Activated CD4-positive, alpha-beta T cell treated with anti-CD3 and anti-CD28 coated beads, Interleukin-2, amount 10 ng/mL, durations not matched to agents 24 days and 14 days (primary cell): Measurements from ENCODE around the gene EBLN1. TPM values are rescaled to one million over a fixed set of nuclear protein-coding genes. Genes with fewer than 3 reads are reported as not detected.

Experiments used
- DNase-seq: peaks from one replicate; pipeline ENCODE4 v3.0.0; 2022
- H3K27ac Mint-ChIP-seq: one replicate; pipeline ENCODE4 v1.8.0; 2022; ENCODE audit warnings: mild to moderate bottlenecking, mixed read lengths
- H3K27me3 Mint-ChIP-seq: one replicate; pipeline ENCODE4 v1.8.0; 2022; ENCODE audit warnings: mixed read lengths
- H3K36me3 Mint-ChIP-seq: one replicate; pipeline ENCODE4 v1.8.0; 2022; ENCODE audit warnings: low read depth, mild to moderate bottlenecking, mixed read lengths
- H3K4me1 Mint-ChIP-seq: one replicate; pipeline ENCODE4 v1.8.0; 2021; ENCODE audit warnings: mixed read lengths
- H3K4me3 Mint-ChIP-seq: one replicate; pipeline ENCODE4 v1.8.0; 2022; ENCODE audit warnings: mild to moderate bottlenecking, moderate library complexity, mixed read lengths
- H3K9me3 Mint-ChIP-seq: one replicate; pipeline ENCODE4 v1.8.0; 2021; ENCODE audit warnings: mixed read lengths
- intact Hi-C: fragments of 100-400 bp; cut with micrococcal nuclease; formaldehyde crosslinking; loops from one replicate; pipeline ENCODE4 v1.15.1; 2023
- total RNA-seq: library from RNA; stranded (reverse); gene quantifications from 2 replicates; pipeline ENCODE4 v1.2.3, GENCODE V29; 2022

Gene EBLN1
- not detected in 2 replicates for total RNA-seq

GRCh38 chr10:22217842-22218241 lies at the start of gene EBLN1:
EBLN1 (minus strand) TSS chr10:22218015; CDS start chr10:22209983, 8,032 bp downstream.
- Mint-ChIP-seq H3K36me3 (no peaks in the 10 kb centered on the region), H3K27me3 (peaks cover 2% of the 10 kb centered on the region), H3K27ac (no peak within 1 kb of the TSS), H3K4me3 (no peak within 1 kb of the TSS), H3K9me3 (peaks cover 11% of the 10 kb centered on the region), H3K4me1 (peaks cover 14% of the 10 kb centered on the region)
- intact Hi-C loops: no loop called here
- no peak for DNase-seq

GRCh38 chr10:22265839-22266537 lies 48.2 kb upstream of the EBLN1 start:
- H3K4me3 Mint-ChIP-seq: no peak overlapping the region
- intact Hi-C loops: no loop called here
- peaks cover 2% of the 10 kb centered on the region for H3K4me1 Mint-ChIP-seq
- H3K27ac Mint-ChIP-seq: no peak overlapping the region
- no peaks in the 10 kb centered on the region for H3K36me3 Mint-ChIP-seq
- peaks cover 31% of the 10 kb centered on the region for H3K27me3 Mint-ChIP-seq
- no peak for DNase-seq
- peaks cover 6% of the 10 kb centered on the region for H3K9me3 Mint-ChIP-seq

GRCh38 chr10:22263106-22263505 lies 45.3 kb upstream of the EBLN1 start:
- no peak for DNase-seq
- H3K36me3 Mint-ChIP-seq: no peaks in the 10 kb centered on the region
- H3K9me3 Mint-ChIP-seq: peaks cover 6% of the 10 kb centered on the region
- H3K27ac Mint-ChIP-seq: no peak overlapping the region
- intact Hi-C loops: no loop called here
- peaks cover 32% of the 10 kb centered on the region for H3K27me3 Mint-ChIP-seq
- H3K4me1 Mint-ChIP-seq: peaks cover 3% of the 10 kb centered on the region
- no peak overlapping the region for H3K4me3 Mint-ChIP-seq

GRCh38 chr10:22259280-22259679 lies 41.5 kb upstream of the EBLN1 start:
- peaks cover 29% of the 10 kb centered on the region for H3K27me3 Mint-ChIP-seq
- H3K36me3 Mint-ChIP-seq: no peaks in the 10 kb centered on the region
- intact Hi-C loops: loop anchor here (10.0 kb wide), 2 partner anchors 456 to 726 kb away; partner anchors contain the start of gene PIP4K2A
- peaks cover 3% of the 10 kb centered on the region for H3K4me1 Mint-ChIP-seq
- H3K27ac Mint-ChIP-seq: no peak overlapping the region
- no peak overlapping the region for H3K4me3 Mint-ChIP-seq
- no peaks in the 10 kb centered on the region for H3K9me3 Mint-ChIP-seq
- DNase-seq: peak; percentile 63

GRCh38 chr10:22258471-22258870 lies 40.7 kb upstream of the EBLN1 start:
- no peak overlapping the region for H3K27ac Mint-ChIP-seq
- no peaks in the 10 kb centered on the region for H3K9me3 Mint-ChIP-seq

GRCh38 chr10:22253580-22253882 lies 35.7 kb upstream of the EBLN1 start:
- peak overlapping the region; percentile 91 for H3K4me3 Mint-ChIP-seq
- peak overlapping the region; percentile 95 for H3K27ac Mint-ChIP-seq
- DNase-seq: peak; percentile 81
- H3K4me1 Mint-ChIP-seq: peaks cover 15% of the 10 kb centered on the region
- H3K27me3 Mint-ChIP-seq: peaks cover 23% of the 10 kb centered on the region
- peaks cover 6% of the 10 kb centered on the region for H3K36me3 Mint-ChIP-seq
- intact Hi-C loops: loop anchor here (1.0 to 10.0 kb wide), 8 partner anchors 24 to 756 kb away; partner anchors contain the start of genes DNAJC1, MLLT10 and PIP4K2A
- no peaks in the 10 kb centered on the region for H3K9me3 Mint-ChIP-seq

More at GRCh38 chr10:22258471-22258870, 40.7 kb upstream of the EBLN1 start:
- Mint-ChIP-seq H3K4me3 (no peak overlapping the region), H3K27me3 (peaks cover 31% of the 10 kb centered on the region), H3K36me3 (no peaks in the 10 kb centered on the region), H3K4me1 (peaks cover 5% of the 10 kb centered on the region)
- no peak for DNase-seq
- intact Hi-C loops: loop anchor here (10.0 kb wide), 2 partner anchors 456 to 726 kb away; partner anchors contain the start of gene PIP4K2A

GRCh38 chr10:22252801-22253579 lies 35.2 kb upstream of the EBLN1 start:
- peaks cover 21% of the 10 kb centered on the region for H3K27me3 Mint-ChIP-seq
- intact Hi-C loops: loop anchor here (1.0 to 10.0 kb wide), 9 partner anchors 24 to 756 kb away; partner anchors contain the start of genes COMMD3, DNAJC1, MLLT10 and PIP4K2A
- peaks cover 6% of the 10 kb centered on the region for H3K36me3 Mint-ChIP-seq
- peaks cover 19% of the 10 kb centered on the region for H3K4me1 Mint-ChIP-seq
- peak overlapping the region; percentile 91 for H3K4me3 Mint-ChIP-seq
- H3K9me3 Mint-ChIP-seq: no peaks in the 10 kb centered on the region
- peak; percentile 84 for DNase-seq
- H3K27ac Mint-ChIP-seq: peak overlapping the region; percentile 95

GRCh38 chr10:22252224-22252800 lies 34.5 kb upstream of the EBLN1 start:
- Mint-ChIP-seq H3K36me3 (peaks cover 7% of the 10 kb centered on the region), H3K4me3 (peak overlapping the region; percentile 91), H3K27me3 (peaks cover 18% of the 10 kb centered on the region), H3K27ac (peak overlapping the region; percentile 98), H3K9me3 (peaks cover 2% of the 10 kb centered on the region), H3K4me1 (peaks cover 26% of the 10 kb centered on the region)
- intact Hi-C loops: loop anchor here (1.0 to 10.0 kb wide), 8 partner anchors 64 to 755 kb away; partner anchors contain the start of genes COMMD3, DNAJC1, MLLT10 and PIP4K2A
- DNase-seq: no peak

GRCh38 chr10:22251751-22252223 lies 34.0 kb upstream of the EBLN1 start:
- H3K27ac Mint-ChIP-seq: peak overlapping the region; percentile 98
- peaks cover 31% of the 10 kb centered on the region for H3K4me1 Mint-ChIP-seq
- H3K36me3 Mint-ChIP-seq: peaks cover 9% of the 10 kb centered on the region
- peak overlapping the region; percentile 91 for H3K4me3 Mint-ChIP-seq
- DNase-seq: peak; percentile 91
- peaks cover 14% of the 10 kb centered on the region for H3K27me3 Mint-ChIP-seq
- peaks cover 4% of the 10 kb centered on the region for H3K9me3 Mint-ChIP-seq
- intact Hi-C loops: loop anchor here (1.0 to 10.0 kb wide), 8 partner anchors 65 to 754 kb away; partner anchors contain the start of genes COMMD3, DNAJC1, MLLT10 and PIP4K2A

GRCh38 chr10:22250897-22251660 lies 33.3 kb upstream of the EBLN1 start:
- Mint-ChIP-seq H3K4me3 (peak overlapping the region; percentile 91), H3K9me3 (peaks cover 4% of the 10 kb centered on the region), H3K4me1 (peaks cover 37% of the 10 kb centered on the region), H3K27ac (peak overlapping the region; percentile 98), H3K27me3 (peaks cover 11% of the 10 kb centered on the region), H3K36me3 (peaks cover 9% of the 10 kb centered on the region)
- peak; percentile 68 for DNase-seq
- intact Hi-C loops: loop anchor here (5.0 to 10.0 kb wide), 5 partner anchors 464 to 754 kb away; partner anchors contain the start of genes MLLT10 and PIP4K2A

- Mint-ChIP-seq H3K36me3 (peaks cover 9% of the 10 kb centered on the region), H3K9me3 (peaks cover 8% of the 10 kb centered on the region), H3K4me3 (peak overlapping the region; percentile 76), H3K4me1 (peaks cover 47% of the 10 kb centered on the region), H3K27me3 (no peaks in the 10 kb centered on the region), H3K27ac (peak overlapping the region; percentile 93)
- no peak for DNase-seq
- intact Hi-C loops: loop anchor here (1.0 to 10.0 kb wide), 5 partner anchors 18 to 327 kb away; no protein-coding TSS in a partner anchor
These were observed 29.8 kb upstream of the EBLN1 start for GRCh38 chr10:22247636-22248035.

GRCh38 chr10:22246680-22247391 lies 29.0 kb upstream of the EBLN1 start:
- intact Hi-C loops: loop anchor here (1.0 to 10.0 kb wide), 5 partner anchors 18 to 328 kb away; no protein-coding TSS in a partner anchor
- H3K9me3 Mint-ChIP-seq: peaks cover 8% of the 10 kb centered on the region
- peaks cover 7% of the 10 kb centered on the region for H3K36me3 Mint-ChIP-seq
- DNase-seq: peak; percentile 69
- H3K4me1 Mint-ChIP-seq: peaks cover 45% of the 10 kb centered on the region
- no peaks in the 10 kb centered on the region for H3K27me3 Mint-ChIP-seq
- H3K4me3 Mint-ChIP-seq: peak overlapping the region; percentile 76
- H3K27ac Mint-ChIP-seq: peak overlapping the region; percentile 93
